ENCODE results near the gene ARSG. TPM values are rescaled to one million over a fixed set of nuclear protein-coding genes. Genes with fewer than 3 reads are reported as not detected.

The ARSG gene
- total RNA-seq, 1 experiment from 2014 or later, result 6.1 TPM

DNA sequence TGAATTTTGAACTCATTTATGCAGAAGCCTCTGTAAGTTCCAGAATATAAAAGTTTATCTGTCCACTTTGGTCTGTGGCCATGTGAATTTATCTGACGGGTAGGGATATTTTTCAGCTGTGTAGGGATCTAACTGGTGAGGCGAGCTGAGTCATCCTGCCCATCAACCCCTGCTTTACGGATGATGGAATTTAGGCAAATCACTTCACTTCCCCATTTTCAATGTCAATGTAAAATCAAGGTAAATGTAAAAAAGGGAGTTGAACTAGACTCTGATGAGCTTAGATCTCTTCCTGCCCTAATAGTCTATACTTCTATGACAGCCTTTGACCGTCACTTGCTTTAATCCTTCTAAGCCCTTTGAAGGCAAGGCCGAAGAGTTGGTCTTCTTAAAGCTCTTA lies 2.9 kb upstream of the ARSG start:
- Histone ChIP-seq H3K4me3 (ENCODE audit: low read depth, low read length) (no peak overlapping the region), H3K36me3 (ENCODE audit: control insufficient read depth, insufficient read depth, low read length) (no peaks in the 10 kb centered on the region), H3K27me3 (replicated peaks; ENCODE audit: control insufficient read depth, insufficient read depth, low read length) (no peaks in the 10 kb centered on the region), H3K4me1 (peaks cover 6% of the 10 kb centered on the region; the same call in 1 of the 2 replicates), H3K9me3 (no peaks in the 10 kb centered on the region)
- H3K27me3 Mint-ChIP-seq (ENCODE audit: insufficient read depth, unreplicated experiment), result peaks cover 3% of the 10 kb centered on the region
- H3K4me1 Mint-ChIP-seq (ENCODE audit: low read depth, unreplicated experiment), result no peaks in the 10 kb centered on the region
- intact Hi-C loops (cut with micrococcal nuclease; ENCODE audit: unreplicated experiment), result no loop called here
- no peak overlapping the region for H3K4me3 Mint-ChIP-seq (ENCODE audit: unreplicated experiment)
- no peak overlapping the region for H3K27ac Mint-ChIP-seq (ENCODE audit: unreplicated experiment)
- POLR2A ChIA-PET, result no interaction called here
- no peak for TF ChIP-seq CTCF (IDR thresholded peaks at IDR 0.05; ENCODE audit: insufficient read depth in 1 of 2, low read depth in 1 of 2, low read length in 1 of 2, severe bottlenecking in 1 of 2, unreplicated experiment in 1 of 2)
- DNase-seq, result no peak
- peaks cover 5% of the 10 kb centered on the region for H3K36me3 Mint-ChIP-seq (ENCODE audit: insufficient read depth, unreplicated experiment)
- H3K9me3 Mint-ChIP-seq (ENCODE audit: unreplicated experiment), result no peaks in the 10 kb centered on the region
- no TSS peak for BruUV-seq (replicated peaks)
- CTCF ChIA-PET, result no interaction called here

DNA sequence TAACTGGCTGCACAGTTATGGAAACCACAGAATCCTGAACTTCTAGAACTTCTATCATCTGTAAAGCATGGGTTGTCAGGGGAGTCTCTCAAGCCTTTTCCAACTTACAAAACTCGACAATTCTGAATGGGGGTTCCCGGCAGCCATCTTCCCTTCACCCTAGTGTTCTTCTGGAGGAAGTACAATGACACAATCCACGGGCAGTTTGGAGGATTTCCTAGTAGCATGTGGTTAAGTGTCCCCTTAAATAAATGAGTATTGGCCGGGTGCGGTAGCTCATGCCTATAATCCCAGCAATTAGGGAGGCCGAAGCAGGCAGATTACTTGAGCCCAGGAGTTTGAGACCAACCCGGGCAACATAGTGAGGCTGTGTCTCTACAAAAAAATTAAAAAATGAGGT lies 2.5 kb upstream of the ARSG start:
- no peak overlapping the region for H3K4me3 Mint-ChIP-seq (ENCODE audit: unreplicated experiment)
- CTCF ChIA-PET, result no interaction called here
- intact Hi-C loops (cut with micrococcal nuclease; ENCODE audit: unreplicated experiment), result no loop called here

DNA sequence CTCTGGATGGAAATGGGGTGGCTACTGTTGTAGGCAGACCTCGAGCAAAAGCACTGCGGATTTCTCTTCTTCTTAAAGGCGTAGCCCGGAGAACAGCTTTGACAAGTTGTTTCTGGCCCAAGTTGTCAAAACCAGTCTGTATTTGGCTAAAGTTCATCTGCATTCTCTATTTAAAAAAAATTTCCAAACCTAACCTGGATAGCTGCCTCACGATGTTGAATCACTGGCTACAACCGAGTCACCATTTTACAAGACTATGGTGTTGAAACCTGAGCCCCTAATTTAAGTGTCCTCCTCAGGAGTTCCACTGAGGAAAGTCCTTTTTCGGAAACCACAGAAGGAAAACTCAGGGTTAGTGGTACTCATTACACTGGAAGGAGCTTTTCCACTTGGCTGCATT lies 1.8 kb upstream of the ARSG start:
- Histone ChIP-seq H3K4me3 (ENCODE audit: low read depth, low read length) (no peak overlapping the region), H3K27me3 (replicated peaks; ENCODE audit: control insufficient read depth, insufficient read depth, low read length) (no peaks in the 10 kb centered on the region), H3K36me3 (ENCODE audit: control insufficient read depth, insufficient read depth, low read length) (no peaks in the 10 kb centered on the region), H3K4me1 (peaks cover 6% of the 10 kb centered on the region; the same call in 1 of the 2 replicates), H3K9me3 (no peaks in the 10 kb centered on the region)
- H3K4me3 Mint-ChIP-seq (ENCODE audit: unreplicated experiment), result no peak overlapping the region
- CTCF ChIA-PET, result no interaction called here
- POLR2A ChIA-PET, result no interaction called here
- TF ChIP-seq CTCF (IDR thresholded peaks at IDR 0.05; ENCODE audit: insufficient read depth in 1 of 2, low read depth in 1 of 2, low read length in 1 of 2, severe bottlenecking in 1 of 2, unreplicated experiment in 1 of 2), result no peak
- peaks cover 5% of the 10 kb centered on the region for H3K36me3 Mint-ChIP-seq (ENCODE audit: insufficient read depth, unreplicated experiment)
- no TSS peak for BruUV-seq (replicated peaks)
- intact Hi-C loops (cut with micrococcal nuclease; ENCODE audit: unreplicated experiment), result no loop called here
- DNase-seq, result no peak
- H3K4me1 Mint-ChIP-seq (ENCODE audit: low read depth, unreplicated experiment), result no peaks in the 10 kb centered on the region
- H3K9me3 Mint-ChIP-seq (ENCODE audit: unreplicated experiment), result no peaks in the 10 kb centered on the region
- H3K27ac Mint-ChIP-seq (ENCODE audit: unreplicated experiment), result no peak overlapping the region
- peaks cover 3% of the 10 kb centered on the region for H3K27me3 Mint-ChIP-seq (ENCODE audit: insufficient read depth, unreplicated experiment)

More for the DNA sequence above, 2.5 kb upstream of the ARSG start:
- POLR2A ChIA-PET, result no interaction called here
- H3K27me3 Mint-ChIP-seq (ENCODE audit: insufficient read depth, unreplicated experiment), result peaks cover 3% of the 10 kb centered on the region
- Histone ChIP-seq H3K4me3 (ENCODE audit: low read depth, low read length) (no peak overlapping the region), H3K36me3 (ENCODE audit: control insufficient read depth, insufficient read depth, low read length) (no peaks in the 10 kb centered on the region), H3K4me1 (peaks cover 6% of the 10 kb centered on the region; the same call in 1 of the 2 replicates), H3K9me3 (no peaks in the 10 kb centered on the region), H3K27me3 (replicated peaks; ENCODE audit: control insufficient read depth, insufficient read depth, low read length) (no peaks in the 10 kb centered on the region)
- H3K4me1 Mint-ChIP-seq (ENCODE audit: low read depth, unreplicated experiment), result no peaks in the 10 kb centered on the region
- peaks cover 5% of the 10 kb centered on the region for H3K36me3 Mint-ChIP-seq (ENCODE audit: insufficient read depth, unreplicated experiment)
- TF ChIP-seq CTCF (IDR thresholded peaks at IDR 0.05; ENCODE audit: insufficient read depth in 1 of 2, low read depth in 1 of 2, low read length in 1 of 2, severe bottlenecking in 1 of 2, unreplicated experiment in 1 of 2), result no peak
- no peak for DNase-seq
- no peaks in the 10 kb centered on the region for H3K9me3 Mint-ChIP-seq (ENCODE audit: unreplicated experiment)
- no peak overlapping the region for H3K27ac Mint-ChIP-seq (ENCODE audit: unreplicated experiment)
- BruUV-seq (replicated peaks), result no TSS peak

Data from Caco-2 (cell line).